LNCaP clone FGC (cell line): ENCODE measurements around the gene C2orf78.
A peak's percentile ranks its signal among the peaks of the same experiment; 100 is the strongest.

Experiments used
- DNase-seq: peaks from one replicate; pipeline ENCODE4 v3.0.0-alpha.2; 2011; ENCODE audit warnings: low read depth
- H3K4me3 ChIP-seq: 2 replicates; pipeline ENCODE4 v1.5.1; 2011; ENCODE audit warnings: mild to moderate bottlenecking, low read depth, low read length, control low read depth
- CTCF ChIP-seq: IDR thresholded peaks from 2 replicates; pipeline ENCODE4 v1.5.1; 2012; ENCODE audit warnings: mild to moderate bottlenecking; ENCODE audit not compliant: control insufficient read depth, insufficient read depth; ENCODE audit errors: extremely low read depth

Gene C2orf78

GRCh38 chr2:73827660-73828388 is 43.8 kb downstream of the C2orf78 start:
- no peak for TF ChIP-seq CTCF
- DNase-seq = no peak
- H3K4me3 ChIP-seq = peak overlapping the region; percentile 90

- TF ChIP-seq CTCF = no peak
- no peak for DNase-seq
- H3K4me3 ChIP-seq = peak overlapping the region; percentile 90
Measured at GRCh38 chr2:73828389-73828817, 44.4 kb downstream of the C2orf78 start.

- peak; percentile 84 for DNase-seq
- peak within 1 kb of the TSS; percentile 90 for H3K4me3 ChIP-seq
- TF ChIP-seq CTCF = no peak
Measured at GRCh38 chr2:73828818-73829570, 45.0 kb downstream of the C2orf78 start, which contains the start of gene STAMBP. TSS of gene STAMBP (plus strand) at chr2:73828961. CDS start at chr2:73830857, 1,896 bp downstream.

- DNase-seq = no peak
- no peak for TF ChIP-seq CTCF
- H3K4me3 ChIP-seq = no peak overlapping the region
Measured at GRCh38 chr2:73830871-73831401, 47.0 kb downstream of the C2orf78 start.

GRCh38 chr2:73832930-73833329 is 48.9 kb downstream of the C2orf78 start:
- DNase-seq = peak; percentile 57
- TF ChIP-seq CTCF = no peak
- H3K4me3 ChIP-seq = no peak overlapping the region

GRCh38 chr2:73836141-73836943 is 52.4 kb downstream of the C2orf78 start:
- TF ChIP-seq CTCF = no peak
- no peak for DNase-seq
- H3K4me3 ChIP-seq = no peak overlapping the region
